Liver (tissue), 9 donors: Measurements from ENCODE around the gene SEMA6B. TPM values are rescaled to one million over a fixed set of nuclear protein-coding genes. Genes with fewer than 3 reads are reported as not detected.

Source experiments
- DNase-seq: peaks from one replicate; pipeline ENCODE4 v3.0.0-alpha.2; 2017; ENCODE audit warnings: low spot score
- H3K27ac ChIP-seq, 2 donors: one replicate each; pipeline ENCODE4 v1.7.0; 2013; ENCODE audit warnings: inconsistent platforms in 2 of 2, low read length in 2 of 2, control low read depth in 1 of 2, low read depth in 1 of 2, mild to moderate bottlenecking in 1 of 2
- H3K27me3 ChIP-seq, 4 donors: one replicate each; pipeline versions ENCODE4 v1.6.1 to v1.7.0; 2013; ENCODE audit warnings: low read length in 3 of 4, inconsistent platforms in 1 of 4, mild to moderate bottlenecking in 1 of 4, moderate library complexity in 1 of 4; ENCODE audit not compliant: control insufficient read depth in 4 of 4, insufficient read depth in 4 of 4
- H3K36me3 ChIP-seq, 4 donors: one replicate each; pipeline versions ENCODE4 v1.6.1 to v1.7.0; 2013; ENCODE audit warnings: low read length in 3 of 4, mild to moderate bottlenecking in 3 of 4, low read depth in 1 of 4, moderate library complexity in 1 of 4; ENCODE audit not compliant: control insufficient read depth in 4 of 4, insufficient read depth in 3 of 4
- H3K4me1 ChIP-seq, 4 donors: one replicate each; pipeline versions ENCODE4 v1.6.1 to v1.7.0; 2013; ENCODE audit warnings: low read length in 3 of 4, mild to moderate bottlenecking in 3 of 4, moderate library complexity in 1 of 4; ENCODE audit not compliant: control insufficient read depth in 4 of 4, insufficient read depth in 4 of 4
- H3K4me3 ChIP-seq, 3 donors: one replicate each; pipeline versions ENCODE4 v1.6.1 to v1.7.0; 2013; ENCODE audit warnings: low read length in 3 of 3, control low read depth in 1 of 3, low read depth in 1 of 3, mild to moderate bottlenecking in 1 of 3
- H3K9ac ChIP-seq, 2 donors: one replicate each; pipeline ENCODE4 v1.7.0; 2013; ENCODE audit warnings: low read length in 2 of 2, mild to moderate bottlenecking in 2 of 2, moderate library complexity in 2 of 2, control low read depth in 1 of 2, low read depth in 1 of 2
- H3K9me3 ChIP-seq, 4 donors: one replicate each; pipeline versions ENCODE4 v1.6.1 to v1.7.0; 2013; ENCODE audit warnings: low read length in 3 of 4; ENCODE audit not compliant: control insufficient read depth in 4 of 4
- CTCF ChIP-seq: fragments of 150-350 bp; IDR thresholded peaks from 2 replicates; pipeline ENCODE4 v1.5.1; 2017; ENCODE audit warnings: improper control_type of control experiment, low read depth, low read length; ENCODE audit not compliant: missing input control
- FOXA1 ChIP-seq: IDR thresholded peaks from 2 replicates; pipeline ENCODE4 v1.6.1; 2016; ENCODE audit warnings: antibody characterized with exemption
- GABPA ChIP-seq, 2 donors: IDR thresholded peaks in 1 of 2; conservative IDR thresholded peaks in 1 of 2; 2 replicates each; pipeline ENCODE4 v1.6.1; 2016; ENCODE audit warnings: antibody characterized with exemption in 2 of 2, mild to moderate bottlenecking in 1 of 2, moderate library complexity in 1 of 2
- HNF4A ChIP-seq, 2 donors: conservative IDR thresholded peaks; 2 replicates each; pipeline ENCODE4 v1.6.1; 2016; ENCODE audit warnings: antibody characterized with exemption in 2 of 2, mild to moderate bottlenecking in 2 of 2
- HNF4G ChIP-seq: IDR thresholded peaks from 2 replicates; pipeline ENCODE4 v1.6.1; 2016; ENCODE audit warnings: antibody characterized with exemption
- NR2F2 ChIP-seq: IDR thresholded peaks from 2 replicates; pipeline ENCODE4 v1.6.1; 2016; ENCODE audit warnings: antibody characterized with exemption
- RAD21 ChIP-seq, 2 donors: IDR thresholded peaks; 2 replicates each; pipeline ENCODE4 v1.6.1; 2016; ENCODE audit warnings: antibody characterized with exemption in 2 of 2, mild to moderate bottlenecking in 2 of 2
- RXRA ChIP-seq, 2 donors: IDR thresholded peaks; 2 replicates each; pipeline ENCODE4 v1.6.1; 2017 to 2018; ENCODE audit warnings: antibody characterized with exemption in 2 of 2, mild to moderate bottlenecking in 1 of 2
- SP1 ChIP-seq: IDR thresholded peaks from 2 replicates; pipeline ENCODE4 v1.6.1; 2018; ENCODE audit warnings: antibody characterized with exemption, mild to moderate bottlenecking
- ZBTB33 ChIP-seq: IDR thresholded peaks from 2 replicates; pipeline ENCODE4 v1.6.1; 2016; ENCODE audit warnings: antibody characterized with exemption
- WGBS: extraction: QIAGEN DNeasy Blood & Tissue Kit; methylation state at CpG from one replicate; pipeline ENCODE4 v1.1.7; 2013; 5-methylcytosine and 5-hydroxymethylcytosine counted together
- polyA plus RNA-seq, 2 donors: library from polyadenylated mRNA; stranded (reverse) in 1 of 2; unstranded in 1 of 2; fragments of 200-250 nt in 1 of 2; fragments of >200 nt in 1 of 2; fragmentation: Nextera tagmentation in 1 of 2; extraction: Ambion mirVana in 1 of 2; gene quantifications; one replicate each; pipeline versions ENCODE4 v1.2.1 to v1.2.3, GENCODE V29; 2013 to 2015
- total RNA-seq, 2 donors: library from RNA; depleted of rRNA; stranded (reverse); fragments of >200 nt; gene quantifications; one replicate each; pipeline ENCODE4 v1.2.3, GENCODE V29; 2014
- TF ChIP-seq, protein P1 (sequence below): IDR thresholded peaks from 2 replicates; pipeline ENCODE4 v1.6.1; 2016; ENCODE audit warnings: antibody characterized with exemption
- TF ChIP-seq, protein P2 (sequence below): IDR thresholded peaks from 2 replicates; pipeline ENCODE4 v1.6.1; 2016; ENCODE audit warnings: antibody characterized with exemption, mild to moderate bottlenecking
- TF ChIP-seq, protein P3 (sequence below): IDR thresholded peaks from 2 replicates; pipeline ENCODE4 v1.6.1; 2016; ENCODE audit warnings: antibody characterized with exemption
- donor health status: healthy.
- donor health status: healthy.
- donor health status: healthy.
- donor health status: healthy.
- donor health status: healthy.

The SEMA6B gene
- total and polyA plus RNA-seq, 4 donors = 0.58 to 3.2 (median 2.9) TPM

GRCh38 chr19:4524808-4525562, 34.5 kb downstream of the SEMA6B start:
- Histone ChIP-seq H3K4me3 (peak overlapping the region in 1 of 3 donors; percentile 11), H3K36me3 (peaks cover 0 to 23% (median 10%) of the 10 kb centered on the region in 4 donors), H3K9ac (no peak overlapping the region), H3K27me3 (no peaks in the 10 kb centered on the region), H3K27ac (no peak overlapping the region), H3K9me3 (no peaks in the 10 kb centered on the region), H3K4me1 (peaks cover 8 to 36% (median 32%) of the 10 kb centered on the region in 4 donors)
- WGBS = 77% methylated on average over 23 of the region's 23 CpGs
- TF ChIP-seq GABPA (IDR thresholded peaks at IDR 0.05 in 1 of 2, conservative IDR thresholded peaks at IDR 0.05 in 1 of 2) = no peak
- TF ChIP-seq RAD21 (IDR thresholded peaks at IDR 0.05) = peak; percentile 46 to 69
- TF ChIP-seq HNF4G = no peak
- peak; percentile 66 for TF ChIP-seq CTCF
- DNase-seq = peak; percentile 78

DNA sequence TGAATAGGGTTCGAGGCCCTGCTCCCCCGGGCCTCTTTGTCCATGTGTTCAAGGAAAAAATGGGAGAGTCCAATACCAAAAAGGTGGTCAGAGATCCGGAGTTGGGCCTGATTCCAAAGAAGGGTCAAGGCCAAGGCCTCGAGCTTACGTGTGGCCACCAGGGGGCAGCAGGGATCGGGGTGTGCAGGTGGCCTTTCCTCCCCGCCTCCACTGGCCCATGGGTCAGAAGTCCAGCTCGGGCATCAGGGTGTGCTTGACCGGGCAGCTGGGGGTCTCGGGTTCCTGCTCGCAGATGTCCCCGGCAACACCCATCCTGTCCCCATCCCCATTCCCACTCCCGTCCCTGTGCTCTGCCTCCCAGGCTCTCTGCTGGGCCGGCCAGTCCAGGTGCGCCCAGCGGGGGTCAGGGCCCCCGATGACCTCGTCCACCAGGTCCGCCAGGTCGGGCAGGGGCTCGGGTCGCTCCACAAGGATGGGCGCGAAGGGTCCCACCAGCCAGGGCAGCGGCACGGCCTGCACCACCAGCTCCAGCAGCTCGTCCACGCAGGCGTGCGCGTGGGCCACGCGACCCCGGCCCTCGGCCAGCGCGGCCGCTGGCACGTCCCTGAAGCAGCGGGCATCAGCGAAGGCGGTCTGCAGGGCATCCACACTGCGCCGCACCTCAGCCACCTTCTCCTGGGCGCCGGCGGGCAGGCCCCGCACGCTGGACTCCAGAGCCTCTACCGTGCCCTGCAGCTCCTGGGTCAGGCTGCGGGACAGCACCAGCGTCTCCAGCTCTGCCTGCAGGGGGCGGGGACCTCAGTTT, 36.0 kb downstream of the SEMA6B start:
- WGBS = 73% methylated on average over 53 of the region's 53 CpGs
- peaks cover 0 to 16% (median 8%) of the 10 kb centered on the region in 4 donors for H3K36me3 ChIP-seq
- H3K9ac ChIP-seq = no peak overlapping the region
- no peaks in the 10 kb centered on the region for H3K9me3 ChIP-seq
- TF ChIP-seq SP1 = peak; percentile 52
- TF ChIP-seq, protein P1, sequence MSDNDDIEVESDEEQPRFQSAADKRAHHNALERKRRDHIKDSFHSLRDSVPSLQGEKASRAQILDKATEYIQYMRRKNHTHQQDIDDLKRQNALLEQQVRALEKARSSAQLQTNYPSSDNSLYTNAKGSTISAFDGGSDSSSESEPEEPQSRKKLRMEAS = no peak
- TF ChIP-seq, protein P2, sequence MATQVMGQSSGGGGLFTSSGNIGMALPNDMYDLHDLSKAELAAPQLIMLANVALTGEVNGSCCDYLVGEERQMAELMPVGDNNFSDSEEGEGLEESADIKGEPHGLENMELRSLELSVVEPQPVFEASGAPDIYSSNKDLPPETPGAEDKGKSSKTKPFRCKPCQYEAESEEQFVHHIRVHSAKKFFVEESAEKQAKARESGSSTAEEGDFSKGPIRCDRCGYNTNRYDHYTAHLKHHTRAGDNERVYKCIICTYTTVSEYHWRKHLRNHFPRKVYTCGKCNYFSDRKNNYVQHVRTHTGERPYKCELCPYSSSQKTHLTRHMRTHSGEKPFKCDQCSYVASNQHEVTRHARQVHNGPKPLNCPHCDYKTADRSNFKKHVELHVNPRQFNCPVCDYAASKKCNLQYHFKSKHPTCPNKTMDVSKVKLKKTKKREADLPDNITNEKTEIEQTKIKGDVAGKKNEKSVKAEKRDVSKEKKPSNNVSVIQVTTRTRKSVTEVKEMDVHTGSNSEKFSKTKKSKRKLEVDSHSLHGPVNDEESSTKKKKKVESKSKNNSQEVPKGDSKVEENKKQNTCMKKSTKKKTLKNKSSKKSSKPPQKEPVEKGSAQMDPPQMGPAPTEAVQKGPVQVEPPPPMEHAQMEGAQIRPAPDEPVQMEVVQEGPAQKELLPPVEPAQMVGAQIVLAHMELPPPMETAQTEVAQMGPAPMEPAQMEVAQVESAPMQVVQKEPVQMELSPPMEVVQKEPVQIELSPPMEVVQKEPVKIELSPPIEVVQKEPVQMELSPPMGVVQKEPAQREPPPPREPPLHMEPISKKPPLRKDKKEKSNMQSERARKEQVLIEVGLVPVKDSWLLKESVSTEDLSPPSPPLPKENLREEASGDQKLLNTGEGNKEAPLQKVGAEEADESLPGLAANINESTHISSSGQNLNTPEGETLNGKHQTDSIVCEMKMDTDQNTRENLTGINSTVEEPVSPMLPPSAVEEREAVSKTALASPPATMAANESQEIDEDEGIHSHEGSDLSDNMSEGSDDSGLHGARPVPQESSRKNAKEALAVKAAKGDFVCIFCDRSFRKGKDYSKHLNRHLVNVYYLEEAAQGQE = no peak
- TF ChIP-seq CTCF = peak; percentile 64
- TF ChIP-seq RAD21 (IDR thresholded peaks at IDR 0.05) = peak; percentile 69 to 78
- TF ChIP-seq HNF4G = peak; percentile 69
- peak; percentile 97 for TF ChIP-seq NR2F2
- TF ChIP-seq RXRA (IDR thresholded peaks at IDR 0.05) = peak; percentile 61 to 85
- TF ChIP-seq ZBTB33 = no peak
- no peak for TF ChIP-seq GABPA (IDR thresholded peaks at IDR 0.05 in 1 of 2, conservative IDR thresholded peaks at IDR 0.05 in 1 of 2)
- TF ChIP-seq, protein P3, sequence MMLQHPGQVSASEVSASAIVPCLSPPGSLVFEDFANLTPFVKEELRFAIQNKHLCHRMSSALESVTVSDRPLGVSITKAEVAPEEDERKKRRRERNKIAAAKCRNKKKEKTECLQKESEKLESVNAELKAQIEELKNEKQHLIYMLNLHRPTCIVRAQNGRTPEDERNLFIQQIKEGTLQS = no peak
- TF ChIP-seq HNF4A (conservative IDR thresholded peaks at IDR 0.05) = peak; percentile 83 to 94
- no peak for TF ChIP-seq FOXA1
- peak; percentile 77 for DNase-seq
- H3K4me1 ChIP-seq = peaks cover 15 to 50% (median 47%) of the 10 kb centered on the region in 4 donors
- H3K27me3 ChIP-seq = no peaks in the 10 kb centered on the region
- no peak overlapping the region for H3K4me3 ChIP-seq
- no peak overlapping the region for H3K27ac ChIP-seq
